ENCODE results near the gene SYNGR1.

SYNGR1 gene

GRCh38 chr22:39428597-39429071 is 78.8 kb downstream of the SYNGR1 start:
- no peak for DNase-seq

DNA sequence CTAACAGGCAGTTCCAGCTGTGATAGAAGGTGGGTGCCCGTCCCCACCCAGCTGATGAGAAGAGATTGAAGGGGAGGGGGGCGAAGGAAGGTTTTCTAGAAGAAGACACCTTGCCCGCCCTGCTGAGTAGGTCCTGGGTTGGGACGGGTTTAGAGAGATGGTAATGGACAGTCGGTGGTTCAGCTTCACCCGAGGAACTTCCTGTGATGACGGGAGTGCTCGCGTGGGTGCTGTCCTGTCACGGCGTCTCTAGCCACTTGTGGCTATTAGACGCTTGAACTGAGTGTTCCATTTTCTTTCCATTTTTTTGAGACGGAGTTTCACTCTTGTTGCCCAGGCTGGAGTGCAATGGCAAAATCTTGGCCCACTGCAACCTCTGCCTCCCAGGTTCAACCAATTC is 79.4 kb downstream of the SYNGR1 start:
- no peak for DNase-seq

GRCh38 chr22:39429916-39430575 is 80.3 kb downstream of the SYNGR1 start:
- no peak for DNase-seq

DNA sequence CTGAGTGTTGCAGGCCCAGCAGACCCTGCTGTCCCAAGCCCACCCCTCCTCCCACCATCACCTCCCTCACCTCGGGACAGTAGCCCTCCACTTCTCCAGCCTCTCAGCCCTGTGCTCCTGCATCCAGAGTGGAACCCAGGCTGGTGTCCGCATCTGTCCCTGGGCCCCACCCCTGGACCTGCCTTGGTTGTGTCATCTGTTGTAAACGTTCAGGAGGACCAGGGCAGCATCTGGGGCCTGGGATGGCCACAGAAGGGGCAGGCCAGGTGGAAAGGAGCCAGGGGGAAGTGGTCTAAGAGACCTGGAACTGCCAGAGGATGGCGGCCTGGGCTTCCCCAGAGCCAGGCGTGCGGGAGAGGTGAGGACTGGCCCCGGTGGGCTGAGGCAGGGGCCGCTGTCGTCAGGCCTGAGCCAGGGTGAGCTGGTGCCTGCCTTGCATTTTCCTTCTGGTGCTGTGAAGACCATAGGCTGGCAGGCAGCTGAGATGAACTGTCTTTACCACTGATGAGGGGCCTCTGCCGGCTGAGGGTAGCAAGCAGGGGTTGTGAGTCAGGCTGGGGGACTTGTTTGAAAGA is 80.9 kb downstream of the SYNGR1 start:
- no peak for DNase-seq

DNA sequence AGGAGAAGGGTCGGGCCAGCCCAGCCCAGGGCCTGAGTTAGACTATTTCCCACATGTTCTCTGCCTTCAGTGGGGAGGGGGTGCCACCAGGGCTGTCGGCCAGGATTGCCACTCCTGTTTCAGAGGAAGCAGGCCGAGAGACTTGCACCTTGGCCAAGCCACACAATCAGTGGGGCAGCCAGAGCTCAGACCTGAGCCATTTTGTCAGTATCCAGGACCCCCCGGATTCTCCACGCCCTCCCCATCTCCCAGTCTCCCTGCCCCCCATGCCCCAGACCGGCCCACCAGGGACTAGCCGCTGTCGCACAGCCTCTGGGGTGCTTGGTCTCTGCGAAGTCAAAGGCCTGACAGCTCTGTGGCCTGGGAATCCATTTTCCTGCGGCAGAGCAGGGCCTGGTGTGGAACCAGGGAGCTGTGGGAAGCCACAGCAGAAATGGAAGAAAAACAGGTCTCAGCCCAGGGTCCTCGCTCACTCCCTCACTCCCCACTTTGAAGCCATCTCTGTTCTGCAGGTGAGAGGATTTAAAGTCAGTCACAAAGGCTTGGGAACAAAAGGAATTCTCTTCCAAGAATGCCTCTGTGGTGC is 81.5 kb downstream of the SYNGR1 start:
- no peak for DNase-seq

DNA sequence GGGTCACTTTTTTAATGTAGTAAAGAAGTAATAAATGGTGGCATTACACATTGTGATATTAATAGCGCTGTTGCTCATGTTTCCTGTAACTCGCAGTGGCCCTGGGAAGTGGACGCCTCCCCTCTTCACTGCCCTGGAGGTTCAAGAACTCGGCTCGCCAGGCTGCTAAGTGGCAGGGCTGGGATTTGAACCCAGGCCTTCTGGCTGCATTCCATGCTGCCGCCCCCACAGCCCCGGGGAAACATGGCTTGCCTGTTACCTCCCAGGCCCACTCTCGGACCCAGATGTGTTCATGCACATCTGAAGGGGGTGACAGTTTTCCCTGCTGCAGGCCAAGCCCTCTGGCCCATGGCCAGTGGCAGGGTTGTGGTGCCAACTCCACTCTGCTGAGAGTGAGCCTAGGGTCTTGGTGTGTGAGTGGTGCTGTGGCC is 82.0 kb downstream of the SYNGR1 start:
- peak in 2 of 56 donors; percentile 28 to 34 for DNase-seq

DNA sequence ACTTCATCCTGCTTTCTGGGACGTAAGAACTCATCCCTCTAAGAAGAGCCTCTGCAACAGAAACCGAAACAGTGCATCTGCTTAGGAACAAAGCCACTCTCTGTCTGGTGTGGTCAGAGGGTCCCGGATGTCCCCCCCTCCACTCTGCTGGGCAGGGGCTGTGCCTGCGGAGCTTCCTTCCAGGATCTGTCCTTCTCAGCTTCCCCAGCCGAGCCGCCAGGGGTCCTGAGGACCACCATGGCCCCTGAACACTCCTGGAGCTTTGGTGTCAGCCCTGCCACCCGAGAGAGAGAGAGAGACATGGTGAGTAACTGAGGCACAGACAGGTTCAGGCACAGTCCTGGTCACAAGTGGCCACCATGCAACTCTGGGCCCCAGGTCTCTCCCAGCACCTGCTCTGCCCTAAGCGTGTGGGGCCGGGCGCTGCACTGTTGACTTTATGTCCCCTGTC is 82.6 kb downstream of the SYNGR1 start:
- peak in 16 of 56 donors; percentile 16 to 63 (median 38) for DNase-seq

GRCh38 chr22:39433476-39434242 is 83.9 kb downstream of the SYNGR1 start:
- peak in 49 of 56 donors; percentile 18 to 80 (median 57) for DNase-seq

DNA sequence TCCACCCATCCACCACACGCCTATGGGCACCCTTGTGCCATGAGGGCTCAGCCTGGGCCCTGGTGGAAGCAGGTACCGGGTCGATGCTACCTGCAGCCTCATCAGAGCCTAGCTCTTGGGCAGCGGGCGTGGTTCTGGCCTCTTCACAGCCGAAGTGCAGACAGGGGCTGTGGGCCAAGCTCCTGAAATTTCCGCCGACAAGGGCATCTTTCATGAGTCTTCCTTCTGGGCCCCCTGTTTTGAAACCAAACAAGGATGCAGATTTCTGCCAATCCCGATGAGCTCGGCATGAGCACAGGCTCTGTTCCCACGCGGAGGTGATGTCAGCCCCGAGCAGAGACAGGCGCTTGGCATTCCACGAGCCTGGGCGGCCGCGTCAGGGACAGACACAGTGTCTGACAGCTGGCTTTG is 84.5 kb downstream of the SYNGR1 start:
- DNase-seq = peak in 54 of 56 donors; percentile 52 to 92 (median 78)

GRCh38 chr22:39434721-39435120 is 84.9 kb downstream of the SYNGR1 start:
- DNase-seq = peak in 30 of 56 donors; percentile 26 to 88 (median 70)

Measured in nucleus accumbens (tissue), 56 donors.